ENCODE measurements around the gene CIB4. TPM values are rescaled to one million over a fixed set of nuclear protein-coding genes. Genes with fewer than 3 reads are reported as not detected.
A peak's percentile ranks its signal among the peaks of the same experiment; 100 is the strongest.

The CIB4 gene
- polyA plus RNA-seq, 6 donors from 2014 or later, result not detected

DNA sequence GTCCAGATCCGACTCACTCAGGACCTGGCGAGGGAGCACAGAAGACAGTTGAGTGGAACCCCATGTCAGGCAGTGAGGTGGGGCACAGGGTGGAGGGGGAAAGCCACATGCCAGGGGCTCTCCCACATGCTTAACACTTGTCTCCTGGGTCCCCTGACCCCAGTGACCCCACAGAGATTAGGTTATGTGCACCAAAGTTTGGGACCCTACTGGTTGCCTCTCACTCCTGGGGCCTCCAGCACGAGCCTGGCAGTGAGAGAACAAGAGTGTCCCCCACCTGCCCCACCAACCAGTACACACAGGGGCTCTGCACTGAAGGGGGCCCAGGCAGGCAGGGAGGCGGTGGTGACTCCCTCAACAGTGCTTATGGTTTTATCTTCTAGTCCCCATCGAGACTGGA lies 58.3 kb downstream of the CIB4 start:
- H3K27ac Mint-ChIP-seq, result no peak overlapping the region
- no peak for ATAC-seq (ENCODE audit: low read depth in 2 of 2)
- no peaks in the 10 kb centered on the region for H3K36me3 Mint-ChIP-seq
- H3K9me3 Mint-ChIP-seq, result no peaks in the 10 kb centered on the region
- no peak for DNase-seq
- peaks cover 0 to 3% (median 0%) of the 10 kb centered on the region in 3 donors for H3K4me1 Mint-ChIP-seq
- H3K4me3 Mint-ChIP-seq, result no peak overlapping the region
- peaks cover 10 to 46% (median 30%) of the 10 kb centered on the region in 3 donors for H3K27me3 Mint-ChIP-seq

DNA sequence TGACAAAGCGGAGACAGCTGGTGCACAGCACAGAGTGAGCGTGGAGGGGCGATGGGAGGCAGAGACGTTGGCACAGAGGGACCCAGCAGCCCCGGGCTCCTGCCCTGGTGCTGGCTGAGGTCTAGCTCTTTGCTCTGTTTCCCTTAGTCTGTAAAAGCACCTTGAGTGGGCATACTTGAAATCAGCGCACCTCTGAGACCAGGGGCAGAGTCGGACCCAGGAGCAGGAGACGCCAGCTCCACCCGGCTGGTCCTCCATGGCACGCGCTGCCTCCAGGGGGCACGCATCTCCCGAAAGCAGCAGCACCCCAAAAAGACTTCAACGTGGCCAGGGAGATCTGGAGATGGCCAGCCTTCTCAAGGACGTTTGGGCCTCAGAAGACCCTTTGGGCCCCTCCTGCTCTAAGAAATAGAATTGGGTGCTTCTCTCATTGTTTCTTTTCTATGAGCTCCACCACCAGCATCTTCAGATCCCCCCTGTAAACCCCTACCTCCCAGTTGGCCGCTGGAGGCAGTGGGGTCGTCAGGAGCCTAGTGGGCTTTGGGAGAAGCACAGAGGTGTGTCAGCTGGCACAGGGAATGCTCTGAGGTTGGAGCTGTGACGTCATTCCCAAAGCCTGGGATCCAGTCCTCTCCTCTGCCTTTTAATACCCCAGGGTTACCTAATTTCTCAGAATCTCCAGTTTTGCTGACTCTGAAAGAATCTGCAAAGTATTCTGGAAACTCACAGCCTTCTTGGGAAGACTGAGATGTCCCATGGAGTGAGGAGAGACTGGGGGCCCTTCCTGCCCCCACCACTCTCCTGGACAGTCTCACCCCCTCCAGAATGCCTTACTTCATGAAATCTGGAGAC lies 58.9 kb downstream of the CIB4 start:
- Mint-ChIP-seq H3K36me3 (no peaks in the 10 kb centered on the region), H3K27ac (no peak overlapping the region), H3K27me3 (peaks cover 10 to 46% (median 30%) of the 10 kb centered on the region in 3 donors), H3K4me1 (peaks cover 0 to 10% (median 0%) of the 10 kb centered on the region in 3 donors), H3K9me3 (no peaks in the 10 kb centered on the region), H3K4me3 (no peak overlapping the region)
- ATAC-seq (ENCODE audit: low read depth in 2 of 2) (no peak), DNase-seq (no peak)

DNA sequence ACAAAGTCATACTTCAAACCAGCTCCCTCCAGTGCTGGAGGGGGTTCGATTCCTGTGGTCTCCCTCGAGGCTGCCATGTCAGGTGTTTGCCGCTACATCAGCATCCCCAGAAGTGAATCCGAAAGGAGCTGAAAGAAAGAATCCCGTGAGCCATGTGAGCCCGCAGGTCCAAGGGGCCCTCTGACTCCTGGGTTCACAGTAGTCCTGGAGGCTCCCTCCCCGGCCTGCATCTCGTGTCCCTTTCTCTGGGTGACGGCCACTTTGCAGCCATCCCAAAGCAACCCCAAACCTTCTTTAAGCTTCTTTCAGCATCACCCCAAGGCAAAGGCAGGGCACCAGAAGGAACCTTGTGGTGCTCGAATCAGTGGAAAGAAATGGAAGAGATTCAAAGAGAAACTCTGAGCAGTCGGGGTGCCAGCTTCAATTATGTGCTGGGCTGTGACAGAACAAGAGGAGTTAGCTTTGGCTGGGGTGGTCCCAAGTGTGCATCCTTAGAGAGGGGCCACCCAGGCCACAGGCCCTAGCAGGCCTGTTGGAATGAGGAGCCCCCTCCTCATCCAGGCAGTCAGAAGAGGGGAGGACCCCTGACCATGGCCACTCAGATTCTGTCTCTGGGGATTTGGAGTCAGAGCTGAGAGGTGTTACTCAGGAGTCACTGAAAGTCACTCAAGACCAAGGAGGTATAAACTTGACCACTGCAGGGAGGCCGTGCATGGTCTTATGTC lies 59.7 kb downstream of the CIB4 start:
- DNase-seq (no peak), ATAC-seq (ENCODE audit: low read depth in 2 of 2) (no peak)
- no peak overlapping the region for H3K4me3 Mint-ChIP-seq
- H3K27me3 Mint-ChIP-seq, result peaks cover 9 to 51% (median 37%) of the 10 kb centered on the region in 3 donors
- no peak overlapping the region for H3K27ac Mint-ChIP-seq
- H3K36me3 Mint-ChIP-seq, result no peaks in the 10 kb centered on the region
- peaks cover 0 to 10% (median 0%) of the 10 kb centered on the region in 3 donors for H3K4me1 Mint-ChIP-seq
- no peaks in the 10 kb centered on the region for H3K9me3 Mint-ChIP-seq

DNA sequence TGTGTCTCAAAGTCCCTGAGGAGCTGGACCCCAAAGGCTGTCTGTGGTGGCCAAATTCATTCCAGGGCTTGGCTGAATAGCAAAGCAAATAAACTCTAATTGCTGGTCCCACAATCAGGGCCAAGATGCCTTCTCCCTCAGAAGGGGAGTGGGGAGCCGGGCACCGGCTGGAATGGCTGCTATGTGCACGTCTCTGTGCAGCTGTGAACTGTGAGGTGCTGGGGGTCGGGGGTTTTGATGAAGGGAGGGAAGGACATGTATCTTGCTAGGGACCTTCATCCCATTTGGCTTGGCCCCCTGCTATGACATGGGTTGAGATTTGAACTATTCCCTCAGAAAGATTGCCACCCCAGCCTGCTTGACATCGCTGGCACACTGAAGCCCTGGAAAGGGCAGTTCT lies 60.4 kb downstream of the CIB4 start:
- DNase-seq (no peak), ATAC-seq (ENCODE audit: low read depth in 2 of 2) (no peak)
- peaks cover 4 to 50% (median 37%) of the 10 kb centered on the region in 3 donors for H3K27me3 Mint-ChIP-seq
- H3K9me3 Mint-ChIP-seq, result no peaks in the 10 kb centered on the region
- H3K36me3 Mint-ChIP-seq, result no peaks in the 10 kb centered on the region
- H3K27ac Mint-ChIP-seq, result no peak overlapping the region
- H3K4me1 Mint-ChIP-seq, result peaks cover 0 to 10% (median 0%) of the 10 kb centered on the region in 3 donors
- no peak overlapping the region for H3K4me3 Mint-ChIP-seq

DNA sequence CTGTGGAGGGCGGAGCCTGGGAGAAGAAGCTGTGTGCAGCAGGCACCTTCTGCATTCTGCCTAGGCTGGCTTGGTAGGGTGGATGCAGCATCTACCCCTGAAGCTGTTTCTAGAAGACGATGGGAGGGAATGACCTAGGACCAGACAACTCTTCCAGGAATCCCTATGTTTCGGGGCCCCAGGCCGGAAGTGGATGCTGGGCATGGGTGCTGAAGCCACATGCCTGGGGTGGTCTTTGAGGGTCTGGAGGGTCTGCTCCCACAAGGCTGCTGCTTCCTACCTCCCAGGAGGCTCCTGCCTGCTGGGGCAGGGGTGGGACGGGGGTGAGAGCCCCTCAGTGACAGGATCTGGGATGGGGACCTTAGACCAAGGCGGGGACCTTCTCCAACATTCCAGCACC lies 61.0 kb downstream of the CIB4 start:
- H3K27ac Mint-ChIP-seq, result no peak overlapping the region

DNA sequence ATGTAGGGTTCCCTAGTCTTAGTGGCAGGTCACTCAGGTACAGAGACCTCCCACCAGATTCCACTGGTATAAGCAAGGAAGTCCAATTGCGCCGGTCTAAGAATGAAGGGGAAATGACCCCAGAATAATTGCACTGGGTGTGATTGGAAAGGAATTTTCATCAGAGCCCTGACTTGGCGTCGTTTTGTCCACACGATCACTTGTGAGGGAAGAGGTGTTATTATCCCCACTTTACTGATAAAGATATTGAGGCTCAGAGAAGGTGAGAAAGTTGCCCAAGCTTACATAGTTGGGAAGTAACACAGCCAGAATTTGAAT lies 61.5 kb downstream of the CIB4 start:
- H3K36me3 Mint-ChIP-seq, result no peaks in the 10 kb centered on the region
- DNase-seq, result no peak
- peaks cover 5 to 40% (median 37%) of the 10 kb centered on the region in 3 donors for H3K27me3 Mint-ChIP-seq
- ATAC-seq (ENCODE audit: low read depth in 2 of 2), result no peak
- H3K4me1 Mint-ChIP-seq, result peaks cover 0 to 10% (median 0%) of the 10 kb centered on the region in 3 donors
- H3K9me3 Mint-ChIP-seq, result no peaks in the 10 kb centered on the region
- H3K27ac Mint-ChIP-seq, result peak overlapping the region in 1 of 6 donors; percentile 53
- H3K4me3 Mint-ChIP-seq, result no peak overlapping the region

More for the DNA sequence above, 61.0 kb downstream of the CIB4 start:
- Mint-ChIP-seq H3K36me3 (no peaks in the 10 kb centered on the region), H3K9me3 (no peaks in the 10 kb centered on the region), H3K4me3 (no peak overlapping the region), H3K4me1 (peaks cover 0 to 10% (median 0%) of the 10 kb centered on the region in 3 donors), H3K27me3 (peaks cover 4 to 44% (median 37%) of the 10 kb centered on the region in 3 donors)
- no peak for DNase-seq
- ATAC-seq (ENCODE audit: low read depth in 2 of 2), result no peak

DNA sequence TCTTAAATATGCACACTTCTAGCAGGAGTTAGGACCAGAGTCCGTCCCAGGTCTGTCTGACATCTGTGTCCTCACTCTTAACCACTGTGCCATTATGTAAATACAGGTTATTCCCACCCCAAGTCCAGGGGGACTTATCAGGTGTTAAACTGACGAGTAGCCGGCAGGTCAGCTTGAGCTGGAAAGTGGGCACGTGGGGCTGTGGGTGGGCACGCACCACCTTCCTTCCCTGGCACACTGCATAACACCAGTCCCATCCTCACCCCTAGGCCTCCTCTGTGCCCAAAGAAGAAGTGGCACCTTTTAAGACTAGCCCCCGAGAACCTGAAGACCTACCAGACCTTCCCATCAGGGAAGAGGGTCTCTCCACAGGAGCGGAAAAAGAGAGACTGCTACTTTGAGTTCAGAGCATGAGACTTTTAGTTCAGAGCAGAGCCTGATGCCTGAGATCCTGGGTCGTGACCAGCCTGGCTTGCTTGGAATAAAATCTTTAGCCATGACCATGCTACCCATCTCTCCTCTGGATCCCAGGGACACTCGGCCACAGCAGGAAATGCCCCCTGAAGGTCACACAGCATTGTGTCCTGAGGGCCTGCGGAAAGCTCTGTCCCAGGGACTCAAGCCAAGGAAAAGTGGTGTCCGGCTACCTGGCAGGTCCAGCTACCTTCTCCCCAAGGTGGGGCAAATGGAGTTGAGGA lies 62.0 kb downstream of the CIB4 start:
- H3K4me1 Mint-ChIP-seq, result peaks cover 0 to 10% (median 0%) of the 10 kb centered on the region in 3 donors

DNA sequence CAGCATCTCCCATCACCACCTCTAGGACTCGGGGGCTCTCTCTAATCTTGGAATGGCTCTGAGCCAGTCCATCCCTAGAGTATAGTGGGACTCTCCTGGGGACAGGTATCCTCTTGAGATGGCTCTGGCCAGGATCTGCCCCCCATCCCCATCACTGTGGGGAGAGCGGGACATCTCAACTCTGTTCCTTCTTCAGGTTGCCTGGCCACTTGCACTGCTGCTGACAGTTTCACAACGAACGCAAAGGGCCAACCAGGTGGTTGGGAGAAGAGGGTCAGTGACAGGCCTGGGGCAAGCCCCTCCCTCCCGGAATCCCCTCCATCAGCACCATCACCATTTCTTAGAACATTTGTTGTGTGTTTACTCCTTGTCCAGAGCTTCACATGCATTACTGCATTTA lies 62.6 kb downstream of the CIB4 start:
- Mint-ChIP-seq H3K4me3 (no peak overlapping the region), H3K36me3 (no peaks in the 10 kb centered on the region), H3K27ac (no peak overlapping the region), H3K4me1 (peaks cover 0 to 10% (median 0%) of the 10 kb centered on the region in 3 donors), H3K9me3 (no peaks in the 10 kb centered on the region), H3K27me3 (peaks cover 8 to 49% (median 37%) of the 10 kb centered on the region in 3 donors)
- ATAC-seq (ENCODE audit: low read depth in 2 of 2) (no peak), DNase-seq (no peak)

More for the DNA sequence above, 62.0 kb downstream of the CIB4 start:
- DNase-seq, result no peak
- Mint-ChIP-seq H3K27ac (no peak overlapping the region), H3K9me3 (no peaks in the 10 kb centered on the region), H3K4me3 (peak overlapping the region in 1 of 8 donors; percentile 82), H3K36me3 (no peaks in the 10 kb centered on the region), H3K27me3 (peaks cover 8 to 43% (median 37%) of the 10 kb centered on the region in 3 donors)
- ATAC-seq (ENCODE audit: low read depth in 2 of 2), result no peak

DNA sequence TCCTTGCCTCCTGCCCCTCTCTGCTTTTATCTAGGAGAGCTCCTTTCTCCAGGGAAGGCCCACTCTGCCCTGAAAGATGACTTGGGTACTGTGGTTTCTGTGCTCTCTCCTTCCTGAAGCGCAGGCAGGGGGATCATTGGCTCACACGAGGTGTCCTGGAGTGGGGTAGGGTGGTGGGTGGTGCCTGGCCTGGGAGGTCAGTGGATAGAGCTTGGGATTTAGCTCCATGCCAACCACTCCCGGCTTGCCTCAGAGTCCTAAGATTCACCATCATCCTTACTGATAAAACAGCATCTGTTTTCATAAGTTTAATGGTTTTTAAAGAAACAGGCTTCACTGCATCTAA lies 63.1 kb downstream of the CIB4 start:
- ATAC-seq (ENCODE audit: low read depth in 2 of 2) (no peak), DNase-seq (no peak)
- Mint-ChIP-seq H3K36me3 (no peaks in the 10 kb centered on the region), H3K27me3 (peaks cover 8 to 54% (median 40%) of the 10 kb centered on the region in 3 donors), H3K4me1 (peaks cover 0 to 10% (median 0%) of the 10 kb centered on the region in 3 donors), H3K4me3 (no peak overlapping the region), H3K9me3 (no peaks in the 10 kb centered on the region), H3K27ac (peak overlapping the region in 1 of 6 donors; percentile 13)

DNA sequence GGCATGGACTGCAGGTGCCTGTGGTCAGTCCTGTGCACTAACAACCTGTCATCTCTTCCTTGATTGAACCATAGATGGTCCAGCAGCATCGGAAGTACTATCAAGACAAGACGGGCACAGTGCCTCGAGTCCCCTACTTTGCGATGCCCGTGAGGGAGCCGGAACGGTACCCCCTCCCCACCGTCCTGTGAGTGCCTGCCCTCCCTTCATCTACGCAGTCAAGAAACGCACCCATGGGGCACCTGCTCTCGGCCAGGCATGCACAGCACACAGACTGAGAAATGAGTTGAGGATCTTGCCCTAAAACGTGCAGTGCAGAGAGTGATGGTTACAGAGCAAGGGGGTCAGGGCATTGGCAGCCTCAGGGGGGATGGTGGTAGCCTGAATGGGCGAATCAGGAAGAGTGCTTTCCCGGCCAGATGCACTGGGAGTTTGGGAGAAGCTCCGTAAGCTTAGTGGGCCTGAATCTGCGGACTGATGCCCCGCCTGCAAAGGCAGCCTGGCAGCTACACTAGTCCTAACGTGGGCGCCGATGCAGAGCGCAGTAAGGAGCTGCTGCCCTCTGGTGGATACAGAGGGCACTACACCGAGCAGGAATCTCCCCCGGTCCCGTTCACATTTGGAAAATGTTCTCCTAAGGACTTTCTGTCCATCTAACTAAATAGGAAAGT lies 63.6 kb downstream of the CIB4 start:
- peak; percentile 59 to 73 for ATAC-seq (ENCODE audit: low read depth in 2 of 2)
- no peaks in the 10 kb centered on the region for H3K36me3 Mint-ChIP-seq
- peaks cover 8 to 59% (median 45%) of the 10 kb centered on the region in 3 donors for H3K27me3 Mint-ChIP-seq
- H3K9me3 Mint-ChIP-seq, result no peaks in the 10 kb centered on the region
- peak overlapping the region in 1 of 6 donors; percentile 13 for H3K27ac Mint-ChIP-seq
- no peak overlapping the region for H3K4me3 Mint-ChIP-seq
- DNase-seq, result peak; percentile 29
- H3K4me1 Mint-ChIP-seq, result peaks cover 0 to 10% (median 0%) of the 10 kb centered on the region in 3 donors

DNA sequence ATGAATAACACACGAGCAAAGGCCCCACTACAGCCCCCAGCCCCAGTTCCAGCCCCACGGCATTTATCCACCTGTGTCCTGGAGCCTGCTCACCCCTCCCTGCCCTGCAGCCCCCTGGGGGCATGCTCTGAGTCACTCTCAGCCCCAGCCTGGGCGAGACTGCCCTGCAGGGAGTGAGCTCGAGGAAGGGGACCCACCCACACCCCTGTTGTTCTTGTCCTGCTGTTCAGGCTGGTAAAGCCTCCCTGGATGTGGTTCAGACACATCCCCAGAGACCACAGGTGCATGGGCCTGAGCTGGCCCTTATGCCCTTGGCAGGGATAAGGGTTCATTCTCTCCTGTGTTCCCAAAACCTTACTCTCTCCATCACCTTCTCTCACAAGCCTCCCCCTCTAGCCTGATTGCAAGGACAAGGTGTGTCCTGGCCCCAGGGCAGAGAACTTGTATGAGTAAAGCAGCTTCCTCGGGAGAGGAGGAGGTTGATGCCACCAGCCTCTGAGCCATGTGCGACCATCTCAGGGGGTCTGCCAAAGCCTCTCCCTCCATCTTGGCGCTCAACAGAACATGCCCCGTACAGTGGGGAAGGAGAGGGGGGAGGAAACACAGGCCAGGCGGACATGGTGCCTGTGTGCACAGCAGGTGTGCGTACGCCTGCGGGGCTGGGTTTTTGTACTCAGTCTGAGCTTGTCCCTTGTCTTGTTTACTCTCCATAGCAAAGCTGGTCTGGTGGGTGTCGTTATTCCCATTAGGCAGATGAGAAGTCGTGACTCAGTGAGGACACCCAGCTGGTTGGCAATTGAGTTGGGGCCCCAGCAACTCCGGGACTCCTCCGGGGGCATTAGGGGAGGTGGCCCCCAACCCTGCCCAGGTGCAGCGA lies 64.4 kb downstream of the CIB4 start:
- Mint-ChIP-seq H3K4me3 (no peak overlapping the region), H3K9me3 (no peaks in the 10 kb centered on the region), H3K36me3 (no peaks in the 10 kb centered on the region), H3K4me1 (peaks cover 0 to 10% (median 0%) of the 10 kb centered on the region in 3 donors), H3K27ac (no peak overlapping the region), H3K27me3 (peaks cover 8 to 59% (median 42%) of the 10 kb centered on the region in 3 donors)
- no peak for ATAC-seq (ENCODE audit: low read depth in 2 of 2)
- no peak for DNase-seq

DNA sequence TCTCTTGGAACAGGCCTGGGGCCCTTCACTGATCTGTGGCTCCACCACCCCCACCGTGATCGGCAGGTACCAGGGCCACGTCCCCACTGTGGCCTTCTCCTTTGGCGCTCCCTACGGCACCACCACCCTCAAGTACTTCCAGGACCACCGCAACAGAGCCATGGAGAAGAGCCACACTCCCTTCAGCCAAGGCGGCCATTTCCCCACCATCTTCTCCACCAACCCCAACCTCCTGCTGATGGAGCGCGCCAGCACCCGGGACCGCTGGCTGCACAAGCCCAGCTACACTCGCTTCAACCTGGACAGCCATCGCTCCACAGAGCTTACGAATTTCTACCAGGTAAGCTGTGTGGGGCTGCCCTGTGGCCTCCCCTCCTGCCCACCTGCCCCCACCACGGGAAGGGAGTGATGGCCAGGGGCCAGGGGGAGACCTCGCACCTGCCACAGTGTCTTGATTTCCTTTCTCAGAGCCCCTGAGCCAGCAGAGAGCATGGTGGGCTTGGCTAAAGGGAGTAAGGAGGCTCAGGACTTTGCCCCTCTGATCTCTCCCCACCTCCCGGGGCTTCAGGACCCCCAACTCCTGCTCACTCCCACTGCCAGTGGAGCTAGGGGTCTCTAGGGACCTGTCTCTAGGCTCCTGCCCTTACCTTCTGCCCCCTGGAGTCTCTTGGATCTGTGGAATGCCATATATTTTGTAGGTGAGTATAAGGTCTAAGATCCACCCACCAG lies 65.2 kb downstream of the CIB4 start:
- peaks cover 0 to 10% (median 0%) of the 10 kb centered on the region in 3 donors for H3K4me1 Mint-ChIP-seq
- H3K27me3 Mint-ChIP-seq, result peaks cover 8 to 52% (median 36%) of the 10 kb centered on the region in 3 donors
- DNase-seq (no peak), ATAC-seq (ENCODE audit: low read depth in 2 of 2) (no peak)
- no peak overlapping the region for H3K27ac Mint-ChIP-seq
- H3K9me3 Mint-ChIP-seq, result no peaks in the 10 kb centered on the region
- H3K4me3 Mint-ChIP-seq, result no peak overlapping the region
- H3K36me3 Mint-ChIP-seq, result no peaks in the 10 kb centered on the region

Data from naive B cell (primary cell).